ENCODE results near the gene IGF2R.

The IGF2R gene

GRCh38 chr6:159976686-159977254 is 7.9 kb downstream of the IGF2R start:
- no peak for FAIRE-seq

DNA sequence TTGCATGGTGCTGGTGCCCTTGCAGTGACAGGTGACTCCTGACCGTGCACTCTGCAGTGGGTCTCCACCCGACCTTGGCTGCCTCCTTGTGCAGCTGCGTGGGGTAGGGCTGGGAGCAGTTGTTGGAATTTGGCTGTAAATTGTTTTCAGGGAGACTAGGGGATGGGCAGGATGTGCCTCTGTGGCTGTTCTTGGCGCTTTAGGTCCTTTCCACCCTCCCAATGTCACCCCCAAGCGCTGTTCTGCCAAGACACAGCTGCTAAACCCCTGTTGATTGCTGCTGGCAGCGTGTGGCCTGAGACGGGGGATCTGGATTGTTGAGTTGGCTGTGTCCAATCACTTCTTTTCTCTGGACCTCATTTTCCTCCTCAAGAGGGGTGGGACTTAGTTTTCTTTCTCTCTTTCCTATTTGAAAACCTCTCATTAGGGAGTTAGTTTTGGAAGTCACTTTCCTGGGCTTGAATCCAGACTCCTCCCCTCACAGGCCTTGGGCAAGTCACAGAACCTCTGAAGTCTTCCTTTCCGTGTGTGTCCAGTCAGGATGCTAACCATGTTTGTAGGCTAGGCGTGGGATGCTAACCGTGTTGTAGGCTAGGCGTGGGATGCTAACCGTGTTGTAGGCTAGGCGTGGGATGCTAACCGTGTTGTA is 8.5 kb downstream of the IGF2R start:
- no peak for FAIRE-seq

DNA sequence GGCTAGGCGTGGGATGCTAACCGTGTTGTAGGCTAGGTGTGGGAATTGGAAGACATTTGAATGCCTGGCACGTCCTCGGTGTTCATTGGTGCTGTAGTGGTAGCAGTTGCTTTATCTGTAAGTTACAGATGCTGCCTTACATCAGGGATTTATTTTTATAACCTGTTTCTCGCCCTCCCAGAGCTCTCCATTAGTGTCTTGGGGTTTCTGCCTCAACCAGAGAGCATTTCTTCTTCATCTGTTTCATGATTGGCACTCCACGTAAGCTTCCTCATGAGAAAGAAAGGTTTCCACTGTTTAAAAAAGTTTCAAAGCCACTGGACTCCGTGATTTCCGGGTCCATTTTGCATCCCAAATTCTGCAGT is 9.0 kb downstream of the IGF2R start:
- FAIRE-seq = no peak

- FAIRE-seq = no peak
These were observed 9.6 kb downstream of the IGF2R start for GRCh38 chr6:159978291-159979135.

GRCh38 chr6:159979136-159979874 is 10.4 kb downstream of the IGF2R start:
- FAIRE-seq = no peak

DNA sequence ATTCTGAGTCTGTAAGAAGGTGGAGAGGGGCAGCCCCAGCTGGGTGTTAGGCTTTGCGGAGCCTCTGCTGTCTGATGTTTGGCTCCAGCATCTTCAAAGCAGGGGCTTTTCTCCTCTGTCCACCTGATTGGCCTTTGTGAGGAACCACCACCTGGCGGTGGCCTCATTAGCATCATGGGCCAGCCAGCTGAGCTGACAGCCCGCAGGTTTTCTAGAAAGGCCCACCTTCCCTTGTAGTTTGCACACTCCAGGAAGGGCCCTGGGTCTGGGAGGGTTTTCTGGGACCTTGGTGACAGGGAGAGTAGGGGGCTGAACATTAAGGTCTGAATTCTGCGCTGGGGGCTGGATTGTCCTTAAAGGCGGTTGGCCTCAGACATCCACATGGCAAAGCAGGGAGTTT is 11.6 kb downstream of the IGF2R start:
- FAIRE-seq = no peak

GRCh38 chr6:159981071-159981402 is 12.2 kb downstream of the IGF2R start:
- no peak for FAIRE-seq

- FAIRE-seq = no peak
These were observed 12.7 kb downstream of the IGF2R start for GRCh38 chr6:159981403-159982245.

- FAIRE-seq = no peak
These were observed 14.0 kb downstream of the IGF2R start for GRCh38 chr6:159982731-159983506.

DNA sequence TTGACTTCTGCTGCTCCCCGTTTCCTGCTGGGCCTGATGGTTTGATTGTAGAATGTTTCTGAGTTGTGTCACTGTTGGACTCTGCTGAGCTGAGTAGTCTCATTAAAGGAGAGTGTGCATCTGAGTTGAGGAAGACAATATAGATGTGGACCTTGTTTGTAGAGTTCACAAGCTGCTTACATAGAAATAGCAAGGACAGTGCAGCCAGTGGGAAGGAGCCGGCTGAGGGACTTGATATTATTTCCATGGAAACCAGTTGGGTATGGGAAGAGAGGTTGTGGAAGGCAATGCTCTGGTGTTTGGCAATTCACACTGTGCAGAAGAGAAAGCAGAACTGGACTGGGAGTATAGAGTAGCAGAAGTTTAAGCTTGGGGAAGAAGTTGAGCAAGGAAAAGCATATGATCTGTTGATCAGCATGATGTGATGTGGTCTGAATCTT is 14.8 kb downstream of the IGF2R start:
- FAIRE-seq = no peak

- FAIRE-seq = no peak
These were observed 15.4 kb downstream of the IGF2R start for GRCh38 chr6:159984268-159984786.

DNA sequence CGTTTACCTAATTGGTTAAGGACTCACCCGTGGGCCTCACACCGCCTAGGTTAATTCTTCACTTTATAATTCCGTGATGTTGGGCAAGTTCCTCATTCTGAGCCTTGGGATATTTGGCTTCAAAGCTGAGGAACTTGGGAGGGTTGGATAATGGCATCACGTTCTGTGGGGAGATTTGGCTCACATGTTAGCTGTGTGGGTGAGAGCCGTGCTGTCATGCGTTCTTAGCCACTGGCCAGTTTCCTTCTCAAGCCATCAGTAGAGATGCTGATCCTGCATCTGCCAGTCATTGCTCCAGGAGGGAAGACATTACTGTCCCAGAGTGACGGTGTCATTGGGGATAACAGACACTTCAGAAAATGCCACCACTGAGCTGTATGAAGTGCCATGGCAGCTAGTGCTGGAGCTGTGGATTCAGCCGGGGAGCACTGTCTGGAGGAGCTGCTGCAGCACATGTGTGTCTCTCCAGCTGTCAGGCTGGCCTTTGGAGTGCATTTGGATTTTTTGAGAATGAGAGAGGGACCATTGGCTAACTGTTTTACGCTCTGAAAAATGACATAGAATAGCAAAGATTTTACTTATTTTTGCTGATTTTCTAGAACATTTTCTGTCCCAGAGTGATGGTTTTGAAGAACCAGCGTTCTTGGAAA is 16.5 kb downstream of the IGF2R start:
- no peak for FAIRE-seq

GRCh38 chr6:159988983-159989454 is 20.1 kb downstream of the IGF2R start:
- no peak for FAIRE-seq

GRCh38 chr6:159989492-159990480 is 20.9 kb downstream of the IGF2R start:
- FAIRE-seq = no peak

DNA sequence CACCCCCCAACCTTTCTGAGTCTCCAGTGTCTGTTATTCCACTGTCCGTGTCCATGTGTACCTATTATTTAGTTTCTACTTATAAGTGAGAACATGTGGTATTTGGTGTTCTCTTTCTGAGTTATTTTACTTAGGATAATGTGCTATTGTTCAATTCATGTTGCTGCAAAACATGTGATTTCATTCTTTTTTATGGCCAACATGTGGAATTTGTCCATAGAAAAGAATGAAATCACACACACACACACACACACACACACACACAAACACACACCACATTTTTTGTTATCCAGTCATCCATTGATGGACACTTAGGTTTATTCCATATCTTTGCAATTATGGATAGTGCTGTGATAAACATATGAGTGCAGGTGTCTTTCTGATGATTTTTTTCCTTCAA is 23.5 kb downstream of the IGF2R start:
- FAIRE-seq = no peak

DNA sequence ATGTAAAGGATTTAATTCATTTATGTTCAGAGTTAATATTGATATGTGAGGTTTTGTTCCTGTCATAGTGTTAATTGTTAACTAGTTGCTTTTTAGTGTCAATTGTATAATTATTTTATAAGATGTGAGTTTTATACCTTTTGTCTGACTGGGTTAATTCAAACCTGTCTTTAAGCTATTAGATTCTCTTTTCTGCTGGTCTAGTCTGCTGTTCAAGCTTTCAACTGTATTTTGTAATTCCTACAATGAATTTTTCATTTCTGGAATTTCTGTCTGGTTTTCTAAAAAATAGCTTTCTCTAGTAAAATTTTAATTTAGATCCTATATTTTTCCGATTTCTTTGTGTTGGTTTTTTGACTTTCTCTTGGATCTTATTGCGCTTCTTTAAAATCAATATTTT is 26.5 kb downstream of the IGF2R start:
- no peak for FAIRE-seq

DNA sequence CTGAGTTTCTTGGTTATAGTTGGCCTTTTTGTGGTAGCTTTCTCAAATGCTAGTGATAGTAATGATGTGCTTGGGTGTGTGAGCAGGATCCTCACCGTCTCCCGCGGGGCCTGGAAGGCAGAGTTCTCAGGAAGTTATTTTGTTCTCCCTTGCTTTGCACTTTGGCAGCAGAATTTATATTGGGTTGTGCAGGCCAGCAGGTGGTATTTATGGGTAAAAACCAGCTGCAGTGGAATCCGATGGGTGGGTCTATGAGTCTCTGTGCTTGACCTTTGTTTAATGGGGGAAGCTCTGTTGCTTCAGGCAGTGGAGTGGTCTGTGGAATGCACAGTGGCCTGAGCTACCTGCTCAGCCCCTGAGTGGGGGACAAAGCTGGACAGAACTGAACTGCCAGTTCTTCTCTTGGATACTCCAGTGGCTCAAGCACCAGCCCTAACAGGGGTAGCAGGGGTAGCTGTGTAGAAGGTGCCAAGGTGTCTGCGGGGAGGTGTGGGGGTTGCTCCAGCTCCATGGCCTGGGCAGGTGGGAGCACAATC is 27.3 kb downstream of the IGF2R start:
- FAIRE-seq = no peak

GRCh38 chr6:159996626-159997497 is 28.0 kb downstream of the IGF2R start:
- no peak for FAIRE-seq

Measured in A204.1 (cell line).